ENCODE measurements around the gene CRACR2A.

CRACR2A gene

DNA sequence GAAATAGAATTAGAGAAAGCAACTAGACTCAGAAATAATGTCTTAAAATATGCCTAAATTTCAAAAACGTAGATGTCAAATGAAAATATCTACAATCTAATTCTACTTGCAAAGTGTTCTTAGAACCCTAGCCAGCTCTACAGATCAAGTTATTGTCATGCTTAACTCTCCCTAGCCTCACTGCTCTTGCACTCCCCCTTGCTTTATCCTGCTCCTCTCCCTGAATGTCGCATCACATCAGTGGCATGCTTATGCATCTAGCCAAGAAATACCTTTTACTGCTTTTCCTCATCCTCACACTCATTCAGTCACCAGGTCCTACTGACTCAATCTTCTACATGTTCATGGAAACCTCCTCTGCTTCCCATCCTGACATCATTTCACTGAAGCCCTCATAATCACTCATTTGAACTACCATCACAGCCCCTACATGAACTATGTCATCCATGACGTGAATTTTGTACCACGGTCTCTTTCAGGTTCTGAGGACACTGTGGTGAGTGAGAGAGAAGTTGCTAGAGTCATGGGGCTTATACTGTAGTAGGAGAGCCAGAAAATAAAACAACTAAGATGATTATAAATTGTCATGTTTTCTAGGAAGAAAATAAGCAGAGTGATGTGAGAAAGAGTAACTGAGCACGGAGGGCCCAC is 22.6 kb upstream of the CRACR2A start:
- TF ChIP-seq, protein P1, sequence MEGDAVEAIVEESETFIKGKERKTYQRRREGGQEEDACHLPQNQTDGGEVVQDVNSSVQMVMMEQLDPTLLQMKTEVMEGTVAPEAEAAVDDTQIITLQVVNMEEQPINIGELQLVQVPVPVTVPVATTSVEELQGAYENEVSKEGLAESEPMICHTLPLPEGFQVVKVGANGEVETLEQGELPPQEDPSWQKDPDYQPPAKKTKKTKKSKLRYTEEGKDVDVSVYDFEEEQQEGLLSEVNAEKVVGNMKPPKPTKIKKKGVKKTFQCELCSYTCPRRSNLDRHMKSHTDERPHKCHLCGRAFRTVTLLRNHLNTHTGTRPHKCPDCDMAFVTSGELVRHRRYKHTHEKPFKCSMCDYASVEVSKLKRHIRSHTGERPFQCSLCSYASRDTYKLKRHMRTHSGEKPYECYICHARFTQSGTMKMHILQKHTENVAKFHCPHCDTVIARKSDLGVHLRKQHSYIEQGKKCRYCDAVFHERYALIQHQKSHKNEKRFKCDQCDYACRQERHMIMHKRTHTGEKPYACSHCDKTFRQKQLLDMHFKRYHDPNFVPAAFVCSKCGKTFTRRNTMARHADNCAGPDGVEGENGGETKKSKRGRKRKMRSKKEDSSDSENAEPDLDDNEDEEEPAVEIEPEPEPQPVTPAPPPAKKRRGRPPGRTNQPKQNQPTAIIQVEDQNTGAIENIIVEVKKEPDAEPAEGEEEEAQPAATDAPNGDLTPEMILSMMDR (IDR thresholded peaks at IDR 0.05; ENCODE audit: unreplicated experiment in 3 of 3): no peak
- Mint-ChIP-seq H3K4me3 (no peak overlapping the region), H3K4me1 (no peaks in the 10 kb centered on the region), H3K27me3 (ENCODE audit: low read depth) (no peaks in the 10 kb centered on the region), H3K27ac (no peak overlapping the region), H3K9me3 (no peaks in the 10 kb centered on the region), H3K36me3 (ENCODE audit: low read depth) (no peaks in the 10 kb centered on the region)

DNA sequence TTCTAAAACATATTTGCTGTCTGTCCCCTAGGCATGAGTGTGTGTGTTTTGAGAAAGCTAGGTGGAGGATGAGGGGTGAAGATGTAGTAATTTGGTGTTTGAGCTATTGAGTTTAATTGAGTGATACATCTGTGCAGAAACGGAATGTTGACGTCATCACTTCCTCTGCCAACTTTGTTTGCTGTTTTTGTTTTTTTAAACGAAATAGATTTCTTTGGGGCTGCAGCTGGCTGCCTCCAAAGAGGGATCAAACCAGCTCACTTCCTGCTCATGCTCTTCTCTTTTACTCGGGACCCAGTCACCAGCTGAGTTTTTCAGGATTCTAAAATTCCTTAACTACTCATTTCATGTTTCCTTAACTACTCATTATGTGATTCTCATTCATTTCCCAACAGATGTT is 19.5 kb upstream of the CRACR2A start:
- no peaks in the 10 kb centered on the region for H3K4me1 Mint-ChIP-seq
- no peak overlapping the region for H3K4me3 Mint-ChIP-seq
- no peaks in the 10 kb centered on the region for H3K27me3 Mint-ChIP-seq (ENCODE audit: low read depth)
- no peaks in the 10 kb centered on the region for H3K9me3 Mint-ChIP-seq
- TF ChIP-seq, protein P1 (IDR thresholded peaks at IDR 0.05; ENCODE audit: unreplicated experiment in 3 of 3): no peak
- no peak overlapping the region for H3K27ac Mint-ChIP-seq
- no peaks in the 10 kb centered on the region for H3K36me3 Mint-ChIP-seq (ENCODE audit: low read depth)

DNA sequence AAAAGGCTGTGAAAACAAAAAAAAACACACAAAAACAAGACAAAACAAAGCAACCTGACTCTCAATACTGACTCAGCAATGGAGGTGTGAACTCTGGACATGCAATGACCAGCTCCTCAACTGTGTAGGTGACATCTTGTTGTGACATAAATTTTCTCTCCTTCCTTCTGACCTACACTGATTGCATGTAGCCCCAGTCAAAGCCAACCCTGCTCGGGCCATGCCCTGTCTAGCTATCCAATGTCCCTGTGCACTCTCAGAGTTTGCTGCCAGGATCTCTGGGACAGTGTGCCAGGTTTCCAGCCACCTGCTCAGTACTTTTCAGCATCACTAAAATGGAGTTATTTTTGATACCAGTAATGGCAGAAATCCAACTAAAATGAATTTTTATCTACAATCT is 18.9 kb upstream of the CRACR2A start:
- TF ChIP-seq, protein P1 (IDR thresholded peaks at IDR 0.05; ENCODE audit: unreplicated experiment in 3 of 3): no peak
- Mint-ChIP-seq H3K9me3 (no peaks in the 10 kb centered on the region), H3K36me3 (ENCODE audit: low read depth) (no peaks in the 10 kb centered on the region), H3K27me3 (ENCODE audit: low read depth) (no peaks in the 10 kb centered on the region), H3K4me1 (no peaks in the 10 kb centered on the region), H3K4me3 (no peak overlapping the region), H3K27ac (no peak overlapping the region)

DNA sequence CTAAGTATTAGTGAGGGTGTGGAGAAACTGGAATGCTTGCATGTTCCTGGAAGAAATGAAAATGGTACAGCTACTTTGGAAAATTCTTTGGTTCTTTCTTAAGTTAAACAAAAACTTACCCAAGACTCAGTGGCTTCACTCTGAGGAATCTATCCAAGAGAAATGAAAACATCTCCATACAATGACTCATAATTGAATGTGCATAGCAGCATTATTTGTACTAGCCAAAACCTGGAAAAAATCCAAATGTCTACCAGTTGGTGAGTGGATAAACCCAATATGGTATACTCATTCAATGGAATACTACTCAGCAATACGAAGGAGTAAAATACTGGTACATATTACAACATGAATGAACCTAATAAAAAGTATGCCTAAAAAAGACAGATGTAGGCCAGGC is 18.0 kb upstream of the CRACR2A start:
- Mint-ChIP-seq H3K4me3 (no peak overlapping the region), H3K9me3 (no peaks in the 10 kb centered on the region), H3K4me1 (no peaks in the 10 kb centered on the region), H3K36me3 (ENCODE audit: low read depth) (no peaks in the 10 kb centered on the region), H3K27ac (no peak overlapping the region), H3K27me3 (ENCODE audit: low read depth) (peaks cover 3% of the 10 kb centered on the region)
- TF ChIP-seq, protein P1 (IDR thresholded peaks at IDR 0.05; ENCODE audit: unreplicated experiment in 3 of 3): no peak

DNA sequence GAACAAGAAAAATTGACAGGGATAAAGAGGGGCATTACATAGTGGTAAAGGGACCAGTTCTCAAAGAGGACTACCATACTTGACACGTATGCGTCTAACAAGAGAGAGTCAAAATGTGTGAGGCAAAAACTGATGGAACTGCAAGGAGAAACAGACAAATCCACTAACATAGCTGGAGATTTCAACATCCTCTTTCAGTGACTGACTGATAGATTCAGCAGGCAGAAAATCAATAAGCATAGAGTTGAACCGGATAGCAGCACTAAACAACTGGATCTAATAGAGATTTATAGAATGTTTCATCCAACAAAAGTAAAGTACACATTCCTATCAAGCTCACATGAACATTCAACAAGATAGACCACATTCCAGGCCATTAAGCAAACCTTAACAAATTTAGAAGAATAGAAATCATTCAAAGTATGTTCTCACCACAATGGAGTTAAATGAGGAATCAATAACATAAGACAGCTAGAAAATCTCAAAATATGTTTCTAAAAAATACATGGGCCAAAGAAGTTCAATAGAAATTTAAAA is 16.1 kb upstream of the CRACR2A start:
- H3K27me3 Mint-ChIP-seq (ENCODE audit: low read depth): peaks cover 3% of the 10 kb centered on the region
- no peaks in the 10 kb centered on the region for H3K36me3 Mint-ChIP-seq (ENCODE audit: low read depth)
- H3K27ac Mint-ChIP-seq: no peak overlapping the region
- H3K4me1 Mint-ChIP-seq: no peaks in the 10 kb centered on the region
- no peak overlapping the region for H3K4me3 Mint-ChIP-seq
- TF ChIP-seq, protein P1 (IDR thresholded peaks at IDR 0.05; ENCODE audit: unreplicated experiment in 3 of 3): no peak
- H3K9me3 Mint-ChIP-seq: no peaks in the 10 kb centered on the region

DNA sequence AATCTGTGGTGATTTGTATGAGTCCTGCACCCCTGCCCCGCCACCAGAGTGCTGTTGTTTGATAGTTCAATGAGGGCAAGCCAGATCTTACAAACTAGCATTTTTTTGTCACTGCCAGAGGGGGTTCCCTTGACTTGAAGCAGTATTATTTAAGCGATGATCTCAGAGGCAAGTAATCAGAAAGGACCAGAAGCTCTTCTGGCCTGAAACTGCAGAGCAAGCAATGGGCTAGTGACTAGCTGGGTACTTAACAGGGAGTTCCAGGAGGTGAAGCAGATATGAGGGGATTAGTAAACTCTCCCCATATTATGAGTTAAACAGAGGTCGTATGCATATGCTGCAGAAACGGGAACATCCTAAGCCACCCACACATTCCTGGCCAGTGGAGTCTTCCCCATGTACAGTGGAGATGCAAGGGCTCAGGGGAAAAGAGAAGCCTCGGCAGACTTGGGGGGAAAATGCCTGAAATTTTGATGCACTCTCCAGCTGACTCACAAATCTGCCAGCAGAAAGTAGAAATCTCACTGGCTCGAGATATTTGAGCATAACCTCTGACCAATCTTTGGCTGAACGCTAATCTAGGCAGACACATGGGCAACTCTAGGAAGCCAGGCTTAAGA is 8.3 kb upstream of the CRACR2A start:
- no peaks in the 10 kb centered on the region for H3K36me3 Mint-ChIP-seq (ENCODE audit: low read depth)
- no peaks in the 10 kb centered on the region for H3K9me3 Mint-ChIP-seq
- H3K27me3 Mint-ChIP-seq (ENCODE audit: low read depth): no peaks in the 10 kb centered on the region
- TF ChIP-seq, protein P1 (IDR thresholded peaks at IDR 0.05; ENCODE audit: unreplicated experiment in 3 of 3): no peak
- H3K4me3 Mint-ChIP-seq: no peak overlapping the region
- peaks cover 9% of the 10 kb centered on the region for H3K4me1 Mint-ChIP-seq
- no peak overlapping the region for H3K27ac Mint-ChIP-seq
